Stimulated activated CD8-positive, alpha-beta memory T cell treated with anti-CD3 and anti-CD28 coated beads, Interleukin-2, amount 100 ng/mL, for 48 hours (primary cell): Measurements from ENCODE around the gene RGS11.

Source experiments
- DNase-seq, 2 donors: peaks; one replicate each; pipeline ENCODE4 v3.0.0-alpha.2; 2020; ENCODE audit warnings: low read depth in 2 of 2

The RGS11 gene

DNA sequence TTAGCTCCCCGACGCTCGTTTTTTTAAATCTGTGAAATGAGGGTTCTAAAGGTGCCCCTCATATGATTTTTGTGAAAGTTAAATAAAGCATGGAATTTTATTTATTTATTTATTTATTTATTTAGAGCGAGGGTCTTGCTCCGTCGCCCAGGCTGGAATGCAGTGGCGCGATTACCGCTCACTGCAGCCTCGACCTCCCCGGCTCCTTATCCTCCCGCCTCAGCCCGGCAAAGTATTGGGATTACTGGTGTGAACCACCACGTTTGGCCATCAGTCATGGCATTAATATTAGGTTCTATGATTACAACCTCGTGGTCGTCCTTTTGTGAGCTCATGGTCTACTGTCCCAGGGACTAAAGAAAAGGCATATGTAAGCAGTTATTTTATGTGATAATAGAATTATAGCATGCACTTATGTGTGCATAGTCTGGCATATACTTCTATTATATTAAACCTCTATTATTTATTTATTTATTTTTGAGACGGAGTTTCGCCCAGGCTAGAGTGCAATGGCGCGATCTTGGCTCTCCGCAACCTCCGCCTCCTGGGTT lies 45.9 kb downstream of the RGS11 start:
- no peak for DNase-seq

GRCh38 chr16:228852-229730 lies 46.7 kb downstream of the RGS11 start, which contains the start of gene LUC7L:
TSS of gene LUC7L (minus strand) at chr16:229449. CDS start at chr16:229339, 110 bp downstream.
- DNase-seq = peak; percentile 80 to 84

- no peak for DNase-seq
These were observed 47.4 kb downstream of the RGS11 start for GRCh38 chr16:228151-228851.

DNA sequence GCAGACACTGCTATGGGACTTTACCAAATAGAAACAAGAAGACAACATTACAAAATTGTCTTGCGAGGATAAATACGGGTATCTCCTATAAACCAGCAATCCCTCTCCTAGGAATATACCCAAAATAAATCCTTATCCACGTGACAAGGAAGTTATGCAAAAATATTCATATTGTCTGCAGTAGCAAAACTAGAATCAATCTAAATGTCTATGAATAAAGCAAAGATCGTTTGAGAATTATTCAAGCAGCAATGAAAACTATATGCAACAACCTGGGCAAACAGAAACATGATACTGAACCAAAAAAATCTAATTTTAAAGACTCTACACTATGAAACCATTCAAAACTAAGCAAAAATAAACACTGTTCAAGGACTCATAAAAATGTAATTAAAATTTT lies 55.7 kb downstream of the RGS11 start:
- DNase-seq = no peak
